GM18861 (cell line): ENCODE data around the gene ABHD15.
A peak's percentile ranks its signal among the peaks of the same experiment; 100 is the strongest.
"Not testable (repeated sequence)": the region's sequence is repeated elsewhere in the genome, so short reads cannot be mapped to it uniquely, and the experiment has no call there.

ENCODE experiments used
- ATAC-seq: cut with Tn5 transposase; IDR thresholded peaks from one replicate; pipeline ENCODE4 v1.9.1; 2021; ENCODE audit not compliant: unreplicated experiment

The ABHD15 gene

DNA sequence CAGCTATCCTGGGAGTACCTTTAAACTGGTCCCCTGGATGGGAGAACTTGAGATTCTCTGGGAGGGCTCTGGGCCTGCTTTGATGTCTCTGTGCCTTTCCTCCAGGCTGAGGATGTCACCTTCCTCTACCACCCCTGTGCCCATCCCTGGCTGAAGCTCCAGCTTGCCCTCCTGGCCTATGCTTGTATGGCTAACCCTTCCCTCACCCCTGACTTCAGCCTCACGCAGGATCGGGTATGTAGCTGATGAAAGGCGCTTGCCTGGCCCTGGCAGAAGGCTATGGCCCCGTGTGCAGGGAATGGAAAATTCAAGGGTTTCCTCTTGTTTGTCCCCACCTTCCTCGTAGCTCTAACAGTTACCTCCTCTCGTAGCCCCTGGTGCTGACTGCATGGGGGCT is 4.6 kb upstream of the ABHD15 start:
- ATAC-seq, result no peak

DNA sequence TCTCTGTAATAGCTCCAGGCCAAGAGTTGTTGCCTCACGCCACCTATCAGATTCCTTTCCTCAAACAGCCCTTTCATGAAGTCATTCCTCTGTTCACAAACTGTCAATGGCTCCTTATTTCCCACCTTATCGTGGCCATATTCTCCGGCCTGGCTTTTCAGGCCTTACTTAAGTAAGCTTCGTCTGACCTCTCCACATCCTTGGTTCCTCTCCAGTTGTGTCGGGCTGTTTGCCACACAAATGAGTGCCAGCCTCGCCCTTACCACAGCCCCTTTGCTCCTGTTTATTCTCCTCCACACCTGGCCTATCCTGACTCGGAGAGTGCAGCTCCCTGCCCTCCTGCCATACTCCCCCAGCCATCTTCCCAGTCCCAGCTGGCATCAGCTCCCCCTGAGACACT is 3.7 kb upstream of the ABHD15 start:
- no peak for ATAC-seq

DNA sequence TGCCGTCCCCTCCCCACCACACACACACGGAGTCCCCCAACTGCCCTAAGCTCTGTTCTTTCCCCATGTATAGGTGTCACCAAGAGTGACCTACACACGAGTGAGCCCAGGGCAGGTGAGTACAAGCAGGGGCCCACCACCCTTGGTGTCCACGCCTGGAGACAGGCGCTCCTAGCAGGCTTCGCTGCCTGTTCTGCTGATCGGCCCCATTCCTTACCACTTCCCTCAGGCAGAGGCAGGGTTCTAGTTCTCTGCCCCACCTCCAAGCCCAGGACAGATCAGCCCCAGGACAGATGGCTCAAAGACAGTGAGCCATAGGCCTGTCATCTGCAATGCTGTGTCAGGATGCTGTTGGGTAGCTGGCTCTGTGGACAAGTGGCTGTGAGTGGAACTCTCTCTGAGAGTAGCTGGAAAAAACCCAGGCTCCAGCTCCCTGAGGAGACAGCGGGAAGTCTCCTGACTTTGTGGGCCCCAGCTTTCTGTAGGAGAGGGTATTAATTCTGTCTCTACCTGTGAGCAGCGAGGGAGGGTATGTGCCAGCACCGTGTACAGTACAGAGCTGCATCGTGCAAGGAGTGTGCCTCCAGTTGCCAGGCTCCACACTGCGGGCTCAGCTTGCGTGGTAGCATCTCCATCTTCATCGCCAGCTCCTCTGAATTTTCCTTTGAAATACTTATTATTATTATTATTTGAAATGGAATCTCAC is 2.6 kb upstream of the ABHD15 start:
- no peak for ATAC-seq

DNA sequence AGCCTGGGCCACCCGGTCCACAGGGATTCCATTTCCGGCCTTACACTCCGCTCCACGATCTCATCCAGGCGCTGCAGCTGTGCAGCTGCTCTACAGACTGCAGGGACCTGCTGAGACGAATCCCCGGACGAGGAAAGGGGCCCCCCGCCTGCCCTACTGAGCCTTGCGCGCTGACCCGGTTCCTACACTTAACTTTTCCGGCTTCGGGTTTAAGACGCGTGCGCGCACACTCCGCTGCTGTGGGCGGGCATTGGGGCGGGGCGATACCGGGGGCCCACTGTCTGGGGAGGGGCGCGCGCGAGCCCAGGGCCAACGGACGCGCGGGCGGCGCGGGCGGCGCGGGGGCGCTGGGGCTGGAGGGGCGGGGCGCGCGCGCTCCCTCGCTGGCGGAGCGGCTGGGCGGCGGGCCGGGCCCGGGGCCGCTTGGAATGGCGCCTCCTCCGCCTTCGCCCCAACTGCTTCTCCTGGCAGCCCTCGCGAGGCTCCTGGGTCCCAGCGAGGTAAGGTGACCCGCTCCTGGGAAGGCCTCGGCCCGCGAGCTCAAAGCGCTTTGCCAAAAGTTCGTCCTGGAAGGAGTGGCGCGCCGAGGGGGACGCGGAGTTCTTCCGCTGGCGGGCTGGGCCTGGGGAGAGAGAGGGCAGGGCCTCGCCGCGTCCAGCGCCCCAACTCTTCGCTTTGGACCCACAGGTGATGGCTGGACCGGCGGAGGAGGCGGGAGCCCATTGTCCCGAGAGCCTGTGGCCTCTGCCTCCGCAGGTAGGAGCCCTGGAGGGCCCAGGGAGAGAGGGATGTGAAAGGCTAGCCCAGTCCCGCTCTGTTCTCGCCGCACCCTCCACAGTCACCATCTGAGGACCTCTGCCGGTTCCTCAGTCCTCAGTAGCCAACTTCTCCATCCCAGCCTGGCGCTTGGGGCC is 1.8 kb upstream of the ABHD15 start, which contains the start of gene TP53I13:
TSS of gene TP53I13 (plus strand) at position 371 of the 914 bp plus-strand sequence. CDS start at position 429, 58 bp downstream.
- peak; percentile 38 for ATAC-seq

DNA sequence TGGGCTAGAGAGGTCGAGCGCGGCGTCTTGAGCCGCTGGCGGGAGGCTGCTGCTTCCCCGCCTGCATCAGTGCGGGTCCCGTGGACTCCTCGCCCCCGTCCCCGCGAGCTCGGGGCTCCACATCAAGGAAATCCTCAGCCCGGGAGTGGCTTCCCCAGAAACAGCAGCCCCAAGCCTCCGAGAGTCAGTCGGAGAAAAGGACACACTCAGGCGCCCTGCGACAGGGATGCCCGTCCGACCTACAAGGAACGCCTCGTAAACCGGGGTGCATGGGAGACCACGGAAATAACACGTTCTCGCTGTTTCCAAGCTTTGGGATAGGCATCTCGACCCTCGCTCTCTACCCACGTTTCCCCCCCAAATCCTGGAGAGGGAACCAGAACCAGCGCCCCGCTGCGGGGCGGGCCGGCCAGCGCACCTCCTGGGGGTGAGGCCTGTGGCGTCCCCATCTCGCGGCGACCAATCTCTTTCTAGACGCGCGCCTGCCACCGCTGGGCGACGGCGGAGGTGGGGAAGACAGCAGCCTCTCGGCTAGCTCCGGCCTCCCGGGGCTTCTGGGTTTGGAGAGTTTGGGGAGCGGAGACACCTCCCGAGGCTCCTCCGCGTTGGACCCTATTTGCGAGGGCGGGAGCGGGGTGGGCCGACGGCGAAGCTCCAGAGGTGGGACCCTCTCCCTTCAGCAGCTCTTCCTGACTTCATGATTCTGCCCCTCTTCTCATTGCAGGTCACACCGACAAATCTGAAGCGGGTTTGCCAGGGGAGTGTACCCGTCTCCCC is 905 bp upstream of the ABHD15 start:
- ATAC-seq, result peak; percentile 31

DNA sequence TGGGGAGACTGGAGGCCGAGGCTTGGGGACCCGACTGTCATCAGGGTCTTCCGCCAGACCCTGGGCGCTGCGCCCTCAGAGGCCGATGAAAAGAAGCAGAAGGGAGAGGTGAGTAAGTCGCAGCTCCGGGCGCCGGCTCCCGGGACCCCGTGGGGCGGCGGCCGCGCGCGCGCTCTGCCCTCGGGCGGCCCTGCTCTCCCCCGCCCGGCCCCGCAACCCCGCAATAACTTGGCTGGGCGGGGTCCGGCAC is 392 bp upstream of the ABHD15 start:
- ATAC-seq, result no peak

DNA sequence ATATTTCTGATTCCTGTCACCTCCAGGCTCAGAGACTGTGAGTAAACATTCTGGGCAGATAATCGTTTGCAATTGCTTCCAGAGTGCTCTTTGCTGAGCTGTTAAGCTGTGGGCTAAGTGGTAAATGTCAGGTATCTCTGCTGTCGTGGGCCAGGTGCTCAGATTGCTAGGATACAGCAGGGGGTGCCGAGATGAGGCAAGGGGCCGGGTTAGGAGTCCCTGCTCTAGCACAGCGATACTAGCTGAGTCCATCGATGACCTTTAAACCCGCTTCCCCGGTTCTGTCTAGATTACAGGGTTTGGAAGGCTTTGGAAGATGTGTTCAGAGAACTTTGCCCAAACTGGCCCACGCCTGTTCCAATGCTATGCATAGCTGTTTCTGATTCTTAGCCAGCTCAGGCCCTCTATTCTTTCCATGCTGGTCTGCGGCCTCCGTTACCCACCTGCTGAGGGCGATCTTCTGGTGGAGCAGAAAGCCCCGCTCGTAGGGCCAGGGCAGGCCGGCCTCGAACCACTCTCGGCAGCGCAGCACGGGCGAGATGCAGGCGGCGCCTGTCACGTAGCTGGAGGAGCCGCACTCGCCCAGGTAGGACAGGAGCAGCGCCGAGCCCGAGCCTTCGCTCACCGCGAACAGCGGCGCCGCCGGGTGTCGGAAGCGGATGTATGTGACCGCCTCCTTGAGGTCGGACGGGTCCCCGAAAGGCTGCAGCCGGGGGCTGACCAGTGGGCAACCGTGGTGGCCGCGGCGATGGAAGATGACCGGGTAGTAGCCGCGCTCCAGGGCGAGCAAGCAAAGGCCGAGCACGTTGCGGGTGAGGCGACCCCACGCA is 979 bp downstream of the ABHD15 start:
- ATAC-seq, result no peak

DNA sequence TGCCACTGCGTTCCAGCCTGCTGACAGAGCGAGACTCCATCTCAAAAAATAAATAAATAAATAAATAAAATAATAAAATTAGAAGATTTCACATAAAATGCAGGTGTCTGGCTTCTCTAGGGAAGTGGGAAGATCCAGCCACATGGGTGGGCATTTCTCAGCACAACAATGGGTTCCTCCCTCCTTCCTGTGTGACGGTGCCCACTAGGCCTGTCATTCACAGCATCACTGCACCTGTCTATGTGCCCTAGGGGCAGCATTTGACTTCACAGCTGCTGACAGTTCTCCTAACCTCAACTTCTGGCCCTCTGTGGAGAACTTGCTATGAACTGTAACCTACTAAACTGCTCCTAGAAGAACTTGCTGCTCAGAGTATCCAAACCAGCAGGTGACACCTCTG is 3.0 kb downstream of the ABHD15 start:
- ATAC-seq, result no peak

DNA sequence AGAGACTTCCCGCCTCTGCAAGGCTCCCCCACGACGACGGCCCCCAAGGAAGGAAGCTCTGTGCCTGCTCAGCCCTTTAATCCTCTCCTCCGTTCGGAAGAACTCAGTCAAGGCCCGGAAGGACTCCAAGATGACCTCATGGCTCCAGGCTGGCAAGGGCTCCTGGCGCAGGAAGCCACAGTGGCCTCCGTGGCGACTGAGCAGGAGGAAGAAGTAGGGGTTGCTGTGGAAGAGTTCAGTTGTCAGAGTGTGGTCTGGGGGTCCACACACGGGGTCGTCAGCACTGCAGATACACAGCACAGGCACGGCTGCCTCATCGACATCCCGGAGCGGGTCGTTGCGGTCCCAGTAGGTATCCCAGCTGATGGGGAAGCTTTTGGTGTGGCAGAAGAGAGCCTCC is 4.2 kb downstream of the ABHD15 start:
- no peak for ATAC-seq

DNA sequence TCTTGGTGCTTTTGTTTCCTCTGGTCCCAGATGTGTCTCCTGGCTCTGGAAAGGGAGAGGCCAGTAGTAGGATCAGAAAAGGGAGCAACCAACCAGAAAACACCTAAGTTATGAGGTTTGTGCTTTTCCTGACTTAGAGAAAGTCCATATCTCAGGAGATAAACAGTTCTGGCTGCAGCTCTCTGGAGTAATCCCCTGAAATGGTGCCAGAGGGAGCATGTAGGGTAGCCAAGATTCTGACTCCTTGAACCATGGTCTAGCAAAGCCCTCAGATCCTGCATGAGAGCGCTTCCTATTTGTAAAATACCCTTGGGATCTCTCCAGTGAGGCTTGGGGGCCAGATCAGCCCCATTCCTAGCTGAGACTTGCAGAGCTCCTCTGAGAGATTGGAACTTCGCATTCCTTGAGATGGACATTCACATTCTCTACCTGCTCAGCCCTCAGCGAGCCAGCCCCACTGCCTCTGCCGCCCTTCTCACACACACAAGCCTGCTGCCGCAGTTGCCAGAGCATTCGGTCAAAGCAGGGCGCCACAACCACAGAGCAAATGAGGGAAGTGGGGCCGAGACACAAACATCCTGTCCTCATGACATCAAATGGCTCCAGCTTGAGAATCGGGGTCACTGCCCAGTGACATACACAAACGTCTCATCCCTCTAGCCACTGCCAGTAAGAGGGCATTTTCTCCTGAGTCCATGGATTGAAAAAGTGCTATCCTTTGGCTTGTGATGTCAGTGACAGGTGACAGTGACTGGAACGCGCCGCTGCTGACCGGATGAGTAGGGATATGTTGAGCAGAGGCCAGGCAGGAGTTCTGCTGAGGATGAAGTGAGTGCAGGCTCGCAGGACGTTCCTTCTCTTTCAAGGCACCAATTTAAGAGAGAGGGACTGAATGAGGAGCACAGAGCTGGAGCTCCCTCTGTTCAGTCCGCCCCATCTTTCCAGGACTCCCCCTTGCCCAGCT is 5.0 kb downstream of the ABHD15 start:
- ATAC-seq, result no peak

DNA sequence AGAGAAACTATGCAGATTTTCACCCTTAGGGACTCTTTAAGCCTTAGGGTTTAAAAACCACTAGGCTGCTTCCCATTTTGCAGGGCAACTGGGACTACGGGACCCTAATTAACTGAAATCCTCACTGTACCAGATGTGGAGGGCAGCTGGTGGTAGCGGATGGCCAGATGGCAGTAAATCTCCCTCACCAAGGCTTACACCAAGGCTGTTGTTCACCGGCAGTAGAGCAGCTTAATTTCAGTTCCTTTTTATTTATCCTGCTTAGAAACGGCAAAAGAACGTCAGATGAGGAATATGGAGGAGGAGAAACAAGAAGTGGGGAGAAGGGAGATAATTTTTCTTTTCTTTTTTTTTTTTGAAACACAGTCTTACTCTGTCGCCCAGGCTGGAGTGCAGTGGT is 6.5 kb downstream of the ABHD15 start:
- ATAC-seq, result no peak

DNA sequence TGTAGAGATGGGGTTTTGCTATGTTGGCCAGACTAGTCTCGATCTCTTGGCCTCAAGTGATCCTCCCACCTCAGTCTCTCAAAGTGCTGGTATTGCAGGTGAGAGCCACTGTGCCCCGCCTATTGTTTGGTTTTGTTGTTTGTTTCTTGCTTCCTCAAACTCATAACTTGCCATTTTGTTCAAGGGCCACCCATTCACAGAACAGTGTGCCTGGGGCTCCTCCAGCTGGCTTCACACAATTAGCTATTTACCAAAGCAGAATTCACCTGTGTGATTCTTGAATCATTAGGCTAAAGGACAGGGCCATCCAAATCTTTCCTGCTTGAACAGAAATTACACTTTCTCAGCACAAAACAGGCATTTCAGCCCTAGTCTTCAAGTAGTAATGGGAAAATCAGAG is 7.2 kb downstream of the ABHD15 start:
- ATAC-seq, result no peak

DNA sequence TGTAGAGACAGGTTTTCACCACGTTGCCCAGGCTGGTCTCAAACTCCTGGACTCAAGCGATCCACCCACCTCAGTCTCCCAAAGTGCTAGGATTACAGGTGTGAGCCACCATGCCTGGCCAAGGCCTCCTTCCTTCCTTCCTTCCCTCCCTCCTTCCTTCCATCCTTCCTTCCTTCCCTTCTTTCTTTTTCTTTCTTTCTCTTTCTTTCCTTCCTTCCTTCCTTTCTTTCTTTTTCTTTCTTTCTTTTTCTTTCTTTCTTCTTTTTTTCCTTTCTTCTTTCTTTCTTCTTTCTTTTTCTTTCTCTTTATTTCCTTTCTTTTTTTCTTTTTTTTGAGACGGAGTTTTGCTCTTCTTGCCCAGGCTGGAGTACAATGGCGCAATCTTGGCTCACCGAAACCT is 8.7 kb downstream of the ABHD15 start:
- ATAC-seq, result not testable (repeated sequence)

DNA sequence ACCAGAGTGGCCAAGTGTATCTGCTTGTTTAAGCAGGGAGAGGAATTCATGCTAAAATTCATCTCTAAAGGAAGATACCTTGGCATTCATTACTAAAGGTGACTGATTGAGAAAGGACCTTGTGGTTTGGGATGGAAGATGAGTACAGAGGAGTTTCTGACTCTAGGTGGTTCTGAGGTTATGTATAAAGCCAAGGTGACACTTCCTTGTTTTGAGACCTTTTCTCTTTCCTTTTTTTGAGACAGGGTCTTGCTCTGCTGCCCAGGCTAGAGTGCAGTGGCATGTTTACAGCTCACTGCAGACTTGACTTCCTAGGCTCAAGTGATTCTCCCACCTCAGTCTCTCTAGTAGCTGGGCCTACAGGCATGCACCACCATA is 9.1 kb downstream of the ABHD15 start:
- no peak for ATAC-seq

DNA sequence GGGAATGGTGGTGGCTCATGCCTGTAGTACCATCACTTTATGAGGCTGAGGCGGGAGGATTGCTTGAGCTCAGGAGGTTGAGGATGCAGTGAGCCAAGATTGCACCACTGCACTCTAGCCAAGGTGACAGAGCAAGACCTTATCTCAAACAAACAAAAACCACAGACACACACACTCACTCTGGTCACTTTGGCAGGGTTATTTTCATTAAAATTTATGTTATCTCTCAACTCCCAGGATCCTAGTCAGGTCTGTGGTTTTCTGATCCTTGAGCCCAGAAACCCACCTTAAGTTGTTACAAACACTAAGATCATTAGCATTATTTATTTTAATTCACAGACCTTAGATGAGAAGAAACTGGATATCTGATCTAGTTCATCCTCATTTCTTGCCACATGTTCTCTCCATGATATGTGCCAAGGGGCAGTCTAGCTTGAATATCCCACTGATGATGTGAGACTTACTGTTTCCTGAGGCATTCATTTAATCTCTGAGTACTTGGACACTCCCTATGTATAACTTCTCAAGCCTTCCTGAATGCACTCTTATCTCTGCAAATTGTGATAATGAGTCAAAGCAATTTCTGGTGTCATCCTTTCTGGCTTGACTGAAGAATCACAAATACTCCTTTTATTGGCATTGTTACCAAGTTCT is 9.6 kb downstream of the ABHD15 start:
- ATAC-seq, result no peak

DNA sequence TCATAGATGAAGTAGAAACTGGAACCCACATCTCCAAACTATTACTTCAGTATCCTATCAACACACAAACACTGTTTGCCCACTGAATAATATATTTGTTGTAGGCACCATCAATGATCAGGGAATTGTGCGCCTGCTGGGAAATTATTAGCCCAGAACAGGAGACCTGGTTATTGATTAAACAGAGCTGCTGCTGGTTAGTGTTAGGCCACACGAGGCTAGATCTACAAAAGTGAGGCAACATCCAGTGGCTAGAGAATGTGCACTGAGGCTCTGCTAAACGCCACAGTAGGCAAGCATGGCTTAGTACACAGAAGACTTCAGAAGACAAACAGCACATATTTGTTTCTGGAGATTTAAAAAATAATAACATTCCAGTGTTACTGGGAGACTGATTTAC is 11.0 kb downstream of the ABHD15 start:
- ATAC-seq, result no peak

DNA sequence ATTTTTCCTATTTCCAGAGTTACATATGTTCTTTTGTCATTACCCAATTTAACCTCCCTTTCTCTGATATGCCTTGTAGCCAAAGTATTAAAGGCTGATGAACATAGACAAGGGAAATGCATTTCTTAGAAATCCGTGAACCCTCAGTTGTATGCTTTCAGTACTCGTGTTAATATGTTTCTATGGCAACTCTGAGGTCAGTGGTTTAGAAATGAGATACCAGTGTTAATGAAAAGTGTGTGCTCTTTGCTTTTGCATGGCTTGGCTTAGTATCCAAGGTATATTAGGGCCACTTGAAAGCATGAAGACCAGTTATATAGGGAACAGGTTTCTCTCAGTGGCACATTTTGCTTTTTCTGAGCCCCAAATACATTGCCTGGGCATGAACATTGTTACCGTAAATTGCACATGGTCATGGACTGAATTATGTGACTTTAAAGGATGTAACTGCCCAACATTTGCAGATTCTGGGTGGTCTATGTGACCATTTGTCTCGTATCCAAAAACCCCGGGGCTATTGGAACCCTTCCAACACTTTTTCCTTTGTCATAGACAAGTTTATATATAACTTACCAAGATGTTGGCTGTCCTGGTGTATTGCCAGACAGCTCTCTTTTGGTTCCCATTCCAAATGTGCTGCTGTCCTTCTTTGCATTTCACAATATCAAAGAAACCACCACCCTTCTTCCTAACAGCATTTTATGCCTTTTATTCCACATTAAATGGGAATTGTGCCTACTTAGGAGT is 17.5 kb downstream of the ABHD15 start:
- peak; percentile 57 for ATAC-seq

DNA sequence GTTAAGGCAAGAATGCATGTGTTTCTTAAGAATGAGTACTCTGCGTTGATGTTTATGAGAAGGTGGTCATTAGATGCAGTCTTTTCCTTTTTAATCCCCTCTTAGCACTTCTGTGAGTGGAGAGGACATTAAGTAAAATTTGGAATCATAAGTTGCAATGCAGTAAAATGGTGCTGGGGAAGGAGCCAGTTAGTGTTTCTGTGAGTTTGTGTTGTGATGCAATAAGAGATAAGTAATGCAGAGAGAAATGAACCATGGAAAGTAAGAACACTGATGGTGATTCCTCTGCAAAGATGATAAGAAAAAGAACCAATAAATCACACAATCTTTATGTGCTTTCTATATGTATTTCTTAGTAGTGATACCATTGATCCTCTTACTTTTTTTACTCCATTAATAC is 20.0 kb downstream of the ABHD15 start:
- ATAC-seq, result no peak

DNA sequence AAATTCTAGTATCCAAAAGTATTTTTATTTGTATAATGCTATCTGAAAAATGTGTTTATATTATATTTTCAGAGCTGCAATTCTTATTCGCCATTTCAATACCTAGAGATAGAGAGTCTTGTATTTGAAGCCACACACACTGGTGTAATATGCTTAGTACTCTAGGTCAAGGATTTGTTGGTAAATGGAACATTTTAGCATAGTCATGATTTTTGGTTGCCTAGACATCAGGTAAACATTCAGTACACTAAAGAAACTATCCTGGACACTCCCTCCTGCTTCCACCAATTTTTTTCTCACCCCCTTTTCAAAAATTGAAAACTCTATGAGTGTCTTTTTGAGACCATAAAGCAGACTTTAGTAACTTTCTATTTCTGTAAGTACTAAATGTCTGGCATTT is 20.8 kb downstream of the ABHD15 start:
- ATAC-seq, result no peak
